Adrenal gland (tissue), 12 donors: Measurements from ENCODE around the gene HNRNPL. TPM values are rescaled to one million over a fixed set of nuclear protein-coding genes. Genes with fewer than 3 reads are reported as not detected.
A peak's percentile ranks its signal among the peaks of the same experiment; 100 is the strongest.

ENCODE experiments used
- DNase-seq, 7 donors: peaks; one replicate each; pipeline ENCODE4 v3.0.0-alpha.2; 2019 to 2020
- H3K27ac ChIP-seq, 5 donors: fragments of 200-600 bp; sonication (generic) in 4 of 5; 1 replicate in 3 of 5; 2 replicates in 2 of 5; pipeline versions ENCODE4 v1.5.1 to v1.8.0; 2016 to 2020; ENCODE audit warnings: mild to moderate bottlenecking in 1 of 5
- H3K27me3 ChIP-seq: fragments of 200-600 bp; 2 replicates; pipeline ENCODE4 v1.8.0; 2021
- H3K36me3 ChIP-seq, 2 donors: fragments of 200-600 bp; replicated peaks in 1 of 2; 1 replicate in 1 of 2; 2 replicates in 1 of 2; pipeline versions ENCODE4 v1.5.1 to v1.8.0; 2018 to 2022
- H3K4me1 ChIP-seq, 2 donors: fragments of 200-600 bp; replicated peaks in 1 of 2; 1 replicate in 1 of 2; 2 replicates in 1 of 2; pipeline versions ENCODE4 v1.5.1 to v1.8.0; 2018 to 2021
- H3K4me3 ChIP-seq, 4 donors: fragments of 200-600 bp; sonication (generic) in 3 of 4; one replicate each; pipeline ENCODE4 v1.5.1; 2016 to 2018
- H3K9me3 ChIP-seq, 3 donors: fragments of 200-600 bp; sonication (generic) in 1 of 3; replicated peaks in 1 of 3; 1 replicate in 2 of 3; 2 replicates in 1 of 3; pipeline versions ENCODE4 v1.5.1 to v1.8.0; 2016 to 2021
- CTCF ChIP-seq, 6 experiments: fragments of 450-650 bp in 4 of 6; fragments of 200-600 bp in 2 of 6; sonication (generic) in 1 of 6; IDR thresholded peaks; 1 replicate in 5 of 6; 2 replicates in 1 of 6; pipeline versions ENCODE4 v1.5.1 to v1.8.0; 2016 to 2021; ENCODE audit warnings: antibody characterized with exemption in 6 of 6, mild to moderate bottlenecking in 2 of 6, moderate library complexity in 1 of 6
- POLR2A ChIP-seq, 2 donors: fragments of 450-650 bp; IDR thresholded peaks; one replicate each; pipeline ENCODE4 v1.6.1; 2017; ENCODE audit warnings: antibody characterized with exemption in 2 of 2, mild to moderate bottlenecking in 2 of 2, moderate library complexity in 1 of 2
- WGBS, 4 donors: extraction: QIAGEN DNeasy Blood & Tissue Kit in 2 of 4; methylation state at CpG; one replicate each; pipeline versions ENCODE4 v1.1.5 to v1.1.7; 2013 to 2017; 5-methylcytosine and 5-hydroxymethylcytosine counted together
- intact Hi-C, 2 donors: fragments of 100-400 bp; cut with DNase I; formaldehyde crosslinking; loops; one replicate each; pipeline versions ENCODE4 v1.14.1 to v1.15.0; 2022 to 2023
- polyA plus RNA-seq, 3 donors: library from polyadenylated mRNA; stranded (reverse); fragments of 200-250 nt in 2 of 3; fragments of 350-450 nt in 1 of 3; fragmentation: Illumina TruSeq in 1 of 3; extraction: RNeasy Lipid Tissue Mini Kit (QIAGEN cat#74804) in 1 of 3; gene quantifications; one replicate each; pipeline ENCODE4 v1.2.3, GENCODE V29; 2013 to 2014
- total RNA-seq, 9 donors: library from RNA; depleted of rRNA in 4 of 9; stranded (reverse); fragments of >200 nt in 4 of 9; fragments of 120-200 nt in 1 of 9; fragmentation: NEBNext Ultra II Directional in 1 of 9; extraction: Animal tissue kit (Norgen Biotek cat#: 25700) in 1 of 9; gene quantifications; one replicate each; pipeline versions ENCODE4 v1.1.0 to v1.2.4, GENCODE V29; 2013 to 2023
- donor health status: healthy with polysubstance abuse.
- donor health status: Bipolar disorder and iron deficiency.
- donor health status: DM: yes; HTN: yes; CAD: no.
- donor health status: DM: no; HTN: no; CAD: no.
- donor health status: DM: no; HTN: no; CAD: no.
- donor health status: DM: yes; HTN: yes; CAD: no.

Gene HNRNPL
- total and polyA plus RNA-seq, 12 donors: 133 to 295 (median 203) TPM

GRCh38 chr19:38839816-38840582 lies 9.8 kb downstream of the HNRNPL start:
- WGBS, 4 donors: 36 to 48% (median 45%) methylated on average over 16 to 28 of the region's 28 CpGs
- TF ChIP-seq POLR2A (IDR thresholded peaks at IDR 0.05) (no peak), CTCF (IDR thresholded peaks at IDR 0.05) (no peak)
- intact Hi-C loops: loop anchor here in 1 of 2 donors (10.0 kb wide), 1 partner anchor 105 kb away; no protein-coding TSS in a partner anchor
- Histone ChIP-seq H3K27ac (peak overlapping the region in 4 of 5 donors; percentile 34 to 86 (median 74)), H3K27me3 (no peaks in the 10 kb centered on the region), H3K9me3 (no peaks in the 10 kb centered on the region), H3K36me3 (peaks cover 0 to 100% of the 10 kb centered on the region in 2 donors), H3K4me3 (no peak overlapping the region), H3K4me1 (peaks cover 24 to 79% of the 10 kb centered on the region in 2 donors)
- peak; percentile 60 to 85 (median 80) for DNase-seq

GRCh38 chr19:38838986-38839761 lies 10.6 kb downstream of the HNRNPL start:
- Histone ChIP-seq H3K4me1 (peaks cover 24 to 72% of the 10 kb centered on the region in 2 donors), H3K9me3 (no peaks in the 10 kb centered on the region), H3K27me3 (no peaks in the 10 kb centered on the region), H3K36me3 (peaks cover 0 to 92% of the 10 kb centered on the region in 2 donors), H3K27ac (peak overlapping the region in 4 of 5 donors; percentile 34 to 86 (median 74)), H3K4me3 (no peak overlapping the region)
- 67 to 79% (median 72%) methylated on average over 12 of the region's 12 CpGs for WGBS, 4 donors
- DNase-seq: no peak
- intact Hi-C loops: no loop called here
- TF ChIP-seq CTCF (IDR thresholded peaks at IDR 0.05) (no peak), POLR2A (IDR thresholded peaks at IDR 0.05) (no peak)

- TF ChIP-seq POLR2A (IDR thresholded peaks at IDR 0.05) (no peak), CTCF (IDR thresholded peaks at IDR 0.05) (no peak)
- Histone ChIP-seq H3K9me3 (no peaks in the 10 kb centered on the region), H3K4me1 (peaks cover 24 to 66% of the 10 kb centered on the region in 2 donors), H3K4me3 (no peak overlapping the region), H3K36me3 (peaks cover 0 to 84% of the 10 kb centered on the region in 2 donors), H3K27me3 (no peaks in the 10 kb centered on the region), H3K27ac (peak overlapping the region in 4 of 5 donors; percentile 17 to 86 (median 74))
- no peak for DNase-seq
- intact Hi-C loops: no loop called here
- WGBS, 4 donors: 48 to 70% (median 67%) methylated on average over 9 to 19 of the region's 19 CpGs
Observed at GRCh38 chr19:38838208-38838985, 11.4 kb downstream of the HNRNPL start.
